ENCODE data around the gene BMAL1.

The BMAL1 gene

GRCh38 chr11:13320688-13321087 is 43.1 kb downstream of the BMAL1 start:
- no peak for TF ChIP-seq CTCF (IDR thresholded peaks at IDR 0.05; ENCODE audit: insufficient read depth, low read length, poor library complexity, severe bottlenecking)
- Histone ChIP-seq H3K36me3 (ENCODE audit: control insufficient read depth, insufficient read depth, low read length) (no peaks in the 10 kb centered on the region; the same call in 1 of the 2 replicates), H3K27me3 (replicated peaks; ENCODE audit: control insufficient read depth, insufficient read depth, low read length) (no peaks in the 10 kb centered on the region), H3K4me3 (replicated peaks; ENCODE audit: low read depth, low read length) (no peak overlapping the region)
- no peak for DNase-seq (ENCODE audit: extremely low read depth, insufficient read length)

GRCh38 chr11:13321431-13321830 is 43.8 kb downstream of the BMAL1 start:
- Histone ChIP-seq H3K27me3 (replicated peaks; ENCODE audit: control insufficient read depth, insufficient read depth, low read length) (no peaks in the 10 kb centered on the region), H3K36me3 (ENCODE audit: control insufficient read depth, insufficient read depth, low read length) (no peaks in the 10 kb centered on the region; the same call in 1 of the 2 replicates), H3K4me3 (replicated peaks; ENCODE audit: low read depth, low read length) (no peak overlapping the region)
- DNase-seq (ENCODE audit: extremely low read depth, insufficient read length), result no peak
- no peak for TF ChIP-seq CTCF (IDR thresholded peaks at IDR 0.05; ENCODE audit: insufficient read depth, low read length, poor library complexity, severe bottlenecking)

- H3K27me3 ChIP-seq (replicated peaks; ENCODE audit: control insufficient read depth, insufficient read depth, low read length), result no peaks in the 10 kb centered on the region
- no peaks in the 10 kb centered on the region; the same call in none of the 2 replicates for H3K36me3 ChIP-seq (ENCODE audit: control insufficient read depth, insufficient read depth, low read length)
- DNase-seq (ENCODE audit: extremely low read depth, insufficient read length), result no peak
- no peak overlapping the region for H3K4me3 ChIP-seq (replicated peaks; ENCODE audit: low read depth, low read length)
- TF ChIP-seq CTCF (IDR thresholded peaks at IDR 0.05; ENCODE audit: insufficient read depth, low read length, poor library complexity, severe bottlenecking), result no peak
Observed at GRCh38 chr11:13324141-13324540, 46.6 kb downstream of the BMAL1 start.

- no peak for DNase-seq (ENCODE audit: extremely low read depth, insufficient read length)
- Histone ChIP-seq H3K4me3 (replicated peaks; ENCODE audit: low read depth, low read length) (no peak overlapping the region), H3K36me3 (ENCODE audit: control insufficient read depth, insufficient read depth, low read length) (no peaks in the 10 kb centered on the region; the same call in none of the 2 replicates), H3K27me3 (replicated peaks; ENCODE audit: control insufficient read depth, insufficient read depth, low read length) (no peaks in the 10 kb centered on the region)
- no peak for TF ChIP-seq CTCF (IDR thresholded peaks at IDR 0.05; ENCODE audit: insufficient read depth, low read length, poor library complexity, severe bottlenecking)
Observed at GRCh38 chr11:13324709-13325108, 47.1 kb downstream of the BMAL1 start.

GRCh38 chr11:13327421-13327820 is 49.8 kb downstream of the BMAL1 start:
- H3K27me3 ChIP-seq (replicated peaks; ENCODE audit: control insufficient read depth, insufficient read depth, low read length), result no peaks in the 10 kb centered on the region
- no peak overlapping the region for H3K4me3 ChIP-seq (replicated peaks; ENCODE audit: low read depth, low read length)
- no peak for DNase-seq (ENCODE audit: extremely low read depth, insufficient read length)
- no peaks in the 10 kb centered on the region; the same call in none of the 2 replicates for H3K36me3 ChIP-seq (ENCODE audit: control insufficient read depth, insufficient read depth, low read length)
- no peak for TF ChIP-seq CTCF (IDR thresholded peaks at IDR 0.05; ENCODE audit: insufficient read depth, low read length, poor library complexity, severe bottlenecking)

- Histone ChIP-seq H3K27me3 (replicated peaks; ENCODE audit: control insufficient read depth, insufficient read depth, low read length) (no peaks in the 10 kb centered on the region), H3K4me3 (replicated peaks; ENCODE audit: low read depth, low read length) (no peak overlapping the region), H3K36me3 (ENCODE audit: control insufficient read depth, insufficient read depth, low read length) (no peaks in the 10 kb centered on the region; the same call in none of the 2 replicates)
- TF ChIP-seq CTCF (IDR thresholded peaks at IDR 0.05; ENCODE audit: insufficient read depth, low read length, poor library complexity, severe bottlenecking), result no peak
- DNase-seq (ENCODE audit: extremely low read depth, insufficient read length), result no peak
Observed at GRCh38 chr11:13328286-13328685, 50.7 kb downstream of the BMAL1 start.

All from GM06990 (cell line).